Measurements from ENCODE around the gene LRFN2. TPM values are rescaled to one million over a fixed set of nuclear protein-coding genes. Genes with fewer than 3 reads are reported as not detected.

The LRFN2 gene
- polyA plus RNA-seq, 1 of the 3 experiments (the other 2 are of a cell fraction) = 0.02 TPM

DNA sequence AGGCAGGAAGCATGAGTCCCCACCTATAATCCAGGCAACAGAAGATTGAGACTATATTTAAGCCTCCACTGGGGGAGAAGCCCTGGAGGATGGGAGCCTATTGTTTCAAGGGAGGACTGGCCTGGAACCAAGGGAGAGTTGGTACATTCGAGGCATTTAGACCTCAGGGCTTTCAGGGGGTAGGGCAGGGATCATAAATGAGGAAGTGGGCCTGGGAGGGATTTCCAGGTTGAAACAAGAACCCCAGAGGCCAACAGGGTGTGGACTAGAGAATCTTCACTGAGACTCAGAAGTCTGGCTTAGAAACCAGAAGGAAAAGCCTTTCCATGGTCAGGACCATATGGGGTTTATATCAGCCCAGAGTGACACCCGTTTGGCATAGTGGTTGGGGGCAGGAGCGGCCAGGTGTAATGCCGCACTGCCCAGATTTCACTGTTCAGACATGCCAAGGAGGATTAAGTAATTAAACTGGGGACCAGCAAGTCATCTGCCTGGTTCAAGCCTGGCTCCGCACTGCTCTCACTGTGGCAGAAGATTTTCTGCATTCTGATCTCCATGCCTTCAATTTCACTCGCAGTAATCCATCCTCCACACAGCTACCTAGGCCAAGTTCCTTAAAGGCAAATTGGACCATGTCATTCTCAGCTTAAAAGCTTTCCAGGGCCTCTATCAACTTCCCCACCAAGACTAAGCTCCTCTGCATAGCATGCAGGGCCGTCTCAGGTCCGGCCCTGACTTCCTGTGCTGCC, 17.8 kb downstream of the LRFN2 start:
- no peak overlapping the region for H3K9ac ChIP-seq
- no peaks in the 10 kb centered on the region for H3K9me2 ChIP-seq
- TF ChIP-seq JUND (IDR thresholded peaks at IDR 0.05) (no peak), SIN3A (IDR thresholded peaks at IDR 0.05; ENCODE audit: borderline replicate concordance, low read depth, low read length) (no peak), GATA2 (CRISPR knock-in tag; IDR thresholded peaks at IDR 0.05) (no peak), RXRA (IDR thresholded peaks at IDR 0.05; ENCODE audit: borderline replicate concordance, low read depth) (no peak), MEF2A (IDR thresholded peaks at IDR 0.05; ENCODE audit: borderline replicate concordance, low read depth) (no peak), FOXJ3 (CRISPR knock-in tag; IDR thresholded peaks at IDR 0.05) (no peak), TAF1 (IDR thresholded peaks at IDR 0.05; ENCODE audit: borderline replicate concordance, low read depth, low read length) (no peak), SMC3 (IDR thresholded peaks at IDR 0.05; ENCODE audit: low read depth, low read length) (no peak), MXI1 (IDR thresholded peaks at IDR 0.05; ENCODE audit: low read depth, low read length) (no peak), RCOR1 (IDR thresholded peaks at IDR 0.05; ENCODE audit: low read length) (no peak), NFIC (IDR thresholded peaks at IDR 0.05; ENCODE audit: borderline replicate concordance) (no peak)
- TF ChIP-seq, protein P1, sequence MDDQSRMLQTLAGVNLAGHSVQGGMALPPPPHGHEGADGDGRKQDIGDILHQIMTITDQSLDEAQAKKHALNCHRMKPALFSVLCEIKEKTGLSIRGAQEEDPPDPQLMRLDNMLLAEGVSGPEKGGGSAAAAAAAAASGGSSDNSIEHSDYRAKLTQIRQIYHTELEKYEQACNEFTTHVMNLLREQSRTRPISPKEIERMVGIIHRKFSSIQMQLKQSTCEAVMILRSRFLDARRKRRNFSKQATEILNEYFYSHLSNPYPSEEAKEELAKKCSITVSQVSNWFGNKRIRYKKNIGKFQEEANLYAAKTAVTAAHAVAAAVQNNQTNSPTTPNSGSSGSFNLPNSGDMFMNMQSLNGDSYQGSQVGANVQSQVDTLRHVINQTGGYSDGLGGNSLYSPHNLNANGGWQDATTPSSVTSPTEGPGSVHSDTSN (IDR thresholded peaks at IDR 0.05) = no peak
- TF ChIP-seq, protein P2, sequence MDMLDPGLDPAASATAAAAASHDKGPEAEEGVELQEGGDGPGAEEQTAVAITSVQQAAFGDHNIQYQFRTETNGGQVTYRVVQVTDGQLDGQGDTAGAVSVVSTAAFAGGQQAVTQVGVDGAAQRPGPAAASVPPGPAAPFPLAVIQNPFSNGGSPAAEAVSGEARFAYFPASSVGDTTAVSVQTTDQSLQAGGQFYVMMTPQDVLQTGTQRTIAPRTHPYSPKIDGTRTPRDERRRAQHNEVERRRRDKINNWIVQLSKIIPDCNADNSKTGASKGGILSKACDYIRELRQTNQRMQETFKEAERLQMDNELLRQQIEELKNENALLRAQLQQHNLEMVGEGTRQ (IDR thresholded peaks at IDR 0.05; ENCODE audit: borderline replicate concordance, low read depth, low read length) = no peak
- H3K27ac ChIP-seq (ENCODE audit: low read depth in 2 of 2, low read length in 1 of 2) = peak overlapping the region in 1 of 2 experiments; percentile 86; a peak in 2 of 4 replicates
- H3K4me1 ChIP-seq (ENCODE audit: control insufficient read depth in 1 of 2, insufficient read depth in 2 of 2, low read depth in 1 of 2, low read length in 1 of 2) = peaks cover 0 to 31% of the 10 kb centered on the region in 2 experiments; a peak in 2 of 4 replicates
- no peak overlapping the region for H2AFZ ChIP-seq (ENCODE audit: low read depth)
- ChIA-PET POLR2A (no interaction called here), CTCF (interaction anchor here (1.4 to 3.9 kb wide), 2 partner anchors 14 to 18 kb away, joined by 5 to 15 read pairs; partner anchors contain the start of gene LRFN2)
- DNase-seq = no peak
- 19% methylated on average over 4 of the region's 8 CpGs for WGBS (ENCODE audit: low lambda C conversion rate)
- H3K9me3 ChIP-seq = no peaks in the 10 kb centered on the region
- H3K4me3 ChIP-seq (ENCODE audit: low read depth in 2 of 2, low read length in 1 of 2) = no peak overlapping the region
- H3F3A ChIP-seq (replicated peaks; ENCODE audit: insufficient read depth) = no peaks in the 10 kb centered on the region
- H3K4me2 ChIP-seq = no peak overlapping the region
- no peaks in the 10 kb centered on the region for H3K36me3 ChIP-seq (replicated peaks in 1 of 2; ENCODE audit: control insufficient read depth in 1 of 2, insufficient read depth in 2 of 2, low read length in 1 of 2)
- H4K20me1 ChIP-seq (ENCODE audit: insufficient read depth) = no peaks in the 10 kb centered on the region
- no peaks in the 10 kb centered on the region for H3K27me3 ChIP-seq (ENCODE audit: insufficient read depth)
- no peaks in the 10 kb centered on the region for H3K79me2 ChIP-seq (ENCODE audit: insufficient read depth)

DNA sequence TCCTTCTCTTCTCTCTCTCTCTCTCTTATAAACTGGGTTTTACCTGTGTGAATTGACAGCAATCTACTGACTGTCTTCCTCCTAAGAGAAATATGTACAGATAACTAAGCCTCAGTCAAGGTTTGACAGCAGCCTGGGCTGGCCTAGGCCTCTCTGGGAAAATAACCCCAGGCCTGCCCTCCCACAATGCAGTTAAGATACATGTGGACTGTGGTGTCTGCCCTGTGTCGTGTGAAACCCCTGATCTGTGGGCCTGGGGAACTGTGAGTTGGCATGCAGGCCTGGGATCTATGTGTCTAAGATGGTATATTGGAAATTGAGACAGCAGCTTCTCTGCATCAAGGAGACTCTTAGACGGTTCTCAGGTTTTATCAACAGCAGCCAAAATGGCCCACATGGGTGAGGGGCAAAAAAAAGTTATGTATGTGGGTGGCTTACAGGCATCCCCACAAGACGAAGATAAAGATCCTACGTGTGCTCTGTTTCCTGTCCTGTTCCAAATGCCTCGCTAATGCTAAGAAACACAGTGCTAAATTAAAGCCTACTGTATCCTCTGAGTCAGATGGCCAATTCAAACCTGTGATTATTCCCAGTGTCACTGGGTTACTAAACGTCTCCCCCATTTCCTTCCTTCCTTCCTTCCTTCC, 19.0 kb downstream of the LRFN2 start:
- H3K9me2 ChIP-seq = no peaks in the 10 kb centered on the region
- H3K4me3 ChIP-seq (ENCODE audit: low read depth in 2 of 2, low read length in 1 of 2) = no peak overlapping the region
- peak; percentile 65 for DNase-seq
- H4K20me1 ChIP-seq (ENCODE audit: insufficient read depth) = no peaks in the 10 kb centered on the region
- H3K36me3 ChIP-seq (replicated peaks in 1 of 2; ENCODE audit: control insufficient read depth in 1 of 2, insufficient read depth in 2 of 2, low read length in 1 of 2) = no peaks in the 10 kb centered on the region
- H3K27ac ChIP-seq (ENCODE audit: low read depth in 2 of 2, low read length in 1 of 2) = peak overlapping the region in 1 of 2 experiments; percentile 86; a peak in 2 of 4 replicates
- no peaks in the 10 kb centered on the region for H3F3A ChIP-seq (replicated peaks; ENCODE audit: insufficient read depth)
- POLR2A ChIA-PET = no interaction called here
- peaks cover 0 to 31% of the 10 kb centered on the region in 2 experiments; a peak in 2 of 4 replicates for H3K4me1 ChIP-seq (ENCODE audit: control insufficient read depth in 1 of 2, insufficient read depth in 2 of 2, low read depth in 1 of 2, low read length in 1 of 2)
- H3K9me3 ChIP-seq = no peaks in the 10 kb centered on the region
- WGBS (ENCODE audit: low lambda C conversion rate) = 20% methylated on average over 6 of the region's 6 CpGs
- H3K27me3 ChIP-seq (ENCODE audit: insufficient read depth) = no peaks in the 10 kb centered on the region
- H3K79me2 ChIP-seq (ENCODE audit: insufficient read depth) = no peaks in the 10 kb centered on the region
- H3K4me2 ChIP-seq = no peak overlapping the region
- H2AFZ ChIP-seq (ENCODE audit: low read depth) = no peak overlapping the region
- CTCF ChIA-PET = interaction anchor here (1.0 to 3.9 kb wide), 3 partner anchors 18 to 240 kb away, joined by 3 to 15 read pairs (median 3); partner anchors contain the start of gene LRFN2
- H3K9ac ChIP-seq = no peak overlapping the region
- TF ChIP-seq TAF1 (IDR thresholded peaks at IDR 0.05; ENCODE audit: borderline replicate concordance, low read depth, low read length) (no peak), FOXM1 (IDR thresholded peaks at IDR 0.05; ENCODE audit: low read depth) (no peak), SIN3A (IDR thresholded peaks at IDR 0.05; ENCODE audit: borderline replicate concordance, low read depth, low read length) (no peak), TCF12 (IDR thresholded peaks at IDR 0.05) (no peak), RFX5 (IDR thresholded peaks at IDR 0.05; ENCODE audit: low read length) (no peak), POLR2AphosphoS5 (IDR thresholded peaks at IDR 0.05; ENCODE audit: low read depth, low read length) (no peak)
- TF ChIP-seq, protein P3, sequence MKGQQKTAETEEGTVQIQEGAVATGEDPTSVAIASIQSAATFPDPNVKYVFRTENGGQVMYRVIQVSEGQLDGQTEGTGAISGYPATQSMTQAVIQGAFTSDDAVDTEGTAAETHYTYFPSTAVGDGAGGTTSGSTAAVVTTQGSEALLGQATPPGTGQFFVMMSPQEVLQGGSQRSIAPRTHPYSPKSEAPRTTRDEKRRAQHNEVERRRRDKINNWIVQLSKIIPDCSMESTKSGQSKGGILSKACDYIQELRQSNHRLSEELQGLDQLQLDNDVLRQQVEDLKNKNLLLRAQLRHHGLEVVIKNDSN (IDR thresholded peaks at IDR 0.05; ENCODE audit: borderline replicate concordance, low read depth) = no peak
- TF ChIP-seq, protein P4, sequence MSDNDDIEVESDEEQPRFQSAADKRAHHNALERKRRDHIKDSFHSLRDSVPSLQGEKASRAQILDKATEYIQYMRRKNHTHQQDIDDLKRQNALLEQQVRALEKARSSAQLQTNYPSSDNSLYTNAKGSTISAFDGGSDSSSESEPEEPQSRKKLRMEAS (IDR thresholded peaks at IDR 0.05; ENCODE audit: low read depth) = no peak
- TF ChIP-seq, protein P5, sequence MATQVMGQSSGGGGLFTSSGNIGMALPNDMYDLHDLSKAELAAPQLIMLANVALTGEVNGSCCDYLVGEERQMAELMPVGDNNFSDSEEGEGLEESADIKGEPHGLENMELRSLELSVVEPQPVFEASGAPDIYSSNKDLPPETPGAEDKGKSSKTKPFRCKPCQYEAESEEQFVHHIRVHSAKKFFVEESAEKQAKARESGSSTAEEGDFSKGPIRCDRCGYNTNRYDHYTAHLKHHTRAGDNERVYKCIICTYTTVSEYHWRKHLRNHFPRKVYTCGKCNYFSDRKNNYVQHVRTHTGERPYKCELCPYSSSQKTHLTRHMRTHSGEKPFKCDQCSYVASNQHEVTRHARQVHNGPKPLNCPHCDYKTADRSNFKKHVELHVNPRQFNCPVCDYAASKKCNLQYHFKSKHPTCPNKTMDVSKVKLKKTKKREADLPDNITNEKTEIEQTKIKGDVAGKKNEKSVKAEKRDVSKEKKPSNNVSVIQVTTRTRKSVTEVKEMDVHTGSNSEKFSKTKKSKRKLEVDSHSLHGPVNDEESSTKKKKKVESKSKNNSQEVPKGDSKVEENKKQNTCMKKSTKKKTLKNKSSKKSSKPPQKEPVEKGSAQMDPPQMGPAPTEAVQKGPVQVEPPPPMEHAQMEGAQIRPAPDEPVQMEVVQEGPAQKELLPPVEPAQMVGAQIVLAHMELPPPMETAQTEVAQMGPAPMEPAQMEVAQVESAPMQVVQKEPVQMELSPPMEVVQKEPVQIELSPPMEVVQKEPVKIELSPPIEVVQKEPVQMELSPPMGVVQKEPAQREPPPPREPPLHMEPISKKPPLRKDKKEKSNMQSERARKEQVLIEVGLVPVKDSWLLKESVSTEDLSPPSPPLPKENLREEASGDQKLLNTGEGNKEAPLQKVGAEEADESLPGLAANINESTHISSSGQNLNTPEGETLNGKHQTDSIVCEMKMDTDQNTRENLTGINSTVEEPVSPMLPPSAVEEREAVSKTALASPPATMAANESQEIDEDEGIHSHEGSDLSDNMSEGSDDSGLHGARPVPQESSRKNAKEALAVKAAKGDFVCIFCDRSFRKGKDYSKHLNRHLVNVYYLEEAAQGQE (IDR thresholded peaks at IDR 0.05; ENCODE audit: low read depth, low read length) = no peak
